Spleen (tissue), 11 donors: ENCODE results near the gene ATF6B. TPM values are rescaled to one million over a fixed set of nuclear protein-coding genes. Genes with fewer than 3 reads are reported as not detected.

Experiments
- DNase-seq: peaks from one replicate; pipeline ENCODE4 v3.0.0-alpha.2; 2020
- H3K27ac ChIP-seq, 8 donors: fragments of 200-600 bp; sonication (generic) in 7 of 8; 1 replicate in 4 of 8; 2 replicates in 4 of 8; pipeline versions ENCODE4 v1.5.0 to v1.8.0; 2016 to 2021; ENCODE audit warnings: inconsistent platforms in 4 of 8, mild to moderate bottlenecking in 4 of 8, moderate library complexity in 1 of 8
- H3K27me3 ChIP-seq, 7 donors: fragments of 200-600 bp; sonication (generic) in 6 of 7; replicated peaks in 1 of 7; 1 replicate in 4 of 7; 2 replicates in 3 of 7; pipeline versions ENCODE4 v1.5.0 to v1.8.0; 2016 to 2021; ENCODE audit warnings: inconsistent platforms in 3 of 7, mild to moderate bottlenecking in 1 of 7
- H3K36me3 ChIP-seq, 6 donors: fragments of 200-600 bp; sonication (generic) in 5 of 6; 1 replicate in 4 of 6; 2 replicates in 2 of 6; pipeline versions ENCODE4 v1.5.0 to v1.8.0; 2016 to 2021; ENCODE audit warnings: inconsistent platforms in 2 of 6
- H3K4me1 ChIP-seq, 6 donors: fragments of 200-600 bp; sonication (generic) in 5 of 6; 1 replicate in 3 of 6; 2 replicates in 3 of 6; pipeline versions ENCODE4 v1.5.0 to v1.8.0; 2016 to 2021; ENCODE audit warnings: inconsistent platforms in 3 of 6
- H3K4me3 ChIP-seq, 8 donors: fragments of 200-600 bp; sonication (generic) in 7 of 8; 1 replicate in 4 of 8; 2 replicates in 4 of 8; pipeline versions ENCODE4 v1.5.0 to v1.8.0; 2016 to 2021; ENCODE audit warnings: inconsistent platforms in 4 of 8, mild to moderate bottlenecking in 4 of 8, moderate library complexity in 2 of 8
- H3K9me3 ChIP-seq, 8 donors: fragments of 200-600 bp; sonication (generic) in 7 of 8; 1 replicate in 4 of 8; 2 replicates in 4 of 8; pipeline versions ENCODE4 v1.5.0 to v1.8.0; 2016 to 2021; ENCODE audit warnings: inconsistent platforms in 4 of 8
- CTCF ChIP-seq, 11 experiments: fragments of 200-600 bp in 7 of 11; fragments of 450-650 bp in 4 of 11; sonication (generic) in 4 of 11; IDR thresholded peaks in 8 of 11; conservative IDR thresholded peaks in 3 of 11; 1 replicate in 7 of 11; 2 replicates in 4 of 11; pipeline versions ENCODE4 v1.4.0 to v1.8.0; 2016 to 2021; ENCODE audit warnings: antibody characterized with exemption in 11 of 11, inconsistent platforms in 4 of 11, mild to moderate bottlenecking in 1 of 11
- POLR2A ChIP-seq, 3 donors: fragments of 450-650 bp; IDR thresholded peaks; one replicate each; pipeline ENCODE4 v1.5.1; 2017; ENCODE audit warnings: antibody characterized with exemption in 3 of 3, mild to moderate bottlenecking in 1 of 3
- POLR2AphosphoS5 ChIP-seq, 3 donors: sonication (generic); formaldehyde crosslinking; IDR thresholded peaks; one replicate each; pipeline ENCODE4 v1.5.1; 2017; ENCODE audit warnings: antibody characterized with exemption in 3 of 3
- WGBS, 5 donors: extraction: QIAGEN DNeasy Blood & Tissue Kit in 3 of 5; methylation state at CpG; one replicate each; pipeline versions ENCODE4 v1.1.5 to v1.1.7; 2013 to 2018; 5-methylcytosine and 5-hydroxymethylcytosine counted together
- intact Hi-C: fragments of 100-400 bp; cut with DNase I; formaldehyde crosslinking; loops from one replicate; pipeline ENCODE4 v1.15.0; 2023; ENCODE audit warnings: low total_unique reads
- polyA plus RNA-seq, 3 donors: library from polyadenylated mRNA; stranded (reverse); fragments of 200-250 nt; gene quantifications; one replicate each; pipeline ENCODE4 v1.2.1, GENCODE V29; 2013
- total RNA-seq, 7 donors: library from RNA; depleted of rRNA in 3 of 7; stranded (reverse); fragments of >200 nt in 3 of 7; fragmentation: NEBNext Ultra II Directional in 4 of 7; extraction: Animal tissue kit (Norgen Biotek cat#: 25700) in 4 of 7; gene quantifications; one replicate each; pipeline versions ENCODE4 v1.1.0 to v1.2.1, GENCODE V29; 2016 to 2021
- donor health status: healthy with polysubstance abuse.
- donor health status: DM: no; HTN: no; CAD: no; lungs with moderate emphysema.
- donor health status: DM: no; HTN: no; CAD: no.
- donor health status: Bipolar disorder and iron deficiency.
- donor health status: healthy.
- donor health status: DM: no; HTN: no; CAD: no.
- donor health status: DM: yes; HTN: yes; CAD: no.

ATF6B gene
- total and polyA plus RNA-seq, 10 donors: 45.3 to 126 (median 92.7) TPM

GRCh38 chr6:32149932-32150870 lies 22.2 kb upstream of the ATF6B start:
- 39 to 51% (median 42%) methylated on average over 39 to 55 of the region's 55 CpGs for WGBS, 5 donors
- DNase-seq: no peak
- Histone ChIP-seq H3K27me3 (peaks cover 0 to 81% (median 39%) of the 10 kb centered on the region in 7 donors), H3K36me3 (no peaks in the 10 kb centered on the region), H3K27ac (no peak overlapping the region), H3K4me3 (peak overlapping the region in 1 of 8 donors; percentile 15), H3K4me1 (peaks cover 5 to 72% (median 43%) of the 10 kb centered on the region in 6 donors), H3K9me3 (no peaks in the 10 kb centered on the region)
- TF ChIP-seq CTCF (IDR thresholded peaks at IDR 0.05 in 8 of 11, conservative IDR thresholded peaks at IDR 0.05 in 3 of 11) (no peak), POLR2A (IDR thresholded peaks at IDR 0.05) (no peak), POLR2AphosphoS5 (IDR thresholded peaks at IDR 0.05) (no peak)
- intact Hi-C loops: no loop called here

- Histone ChIP-seq H3K4me1 (peaks cover 0 to 63% (median 34%) of the 10 kb centered on the region in 6 donors), H3K27ac (peak overlapping the region in 1 of 8 donors; percentile 23), H3K36me3 (no peaks in the 10 kb centered on the region), H3K4me3 (peak overlapping the region in 7 of 8 donors; percentile 4 to 62 (median 32)), H3K9me3 (no peaks in the 10 kb centered on the region), H3K27me3 (peaks cover 0 to 78% (median 39%) of the 10 kb centered on the region in 7 donors)
- DNase-seq: no peak
- intact Hi-C loops: no loop called here
- 34 to 50% (median 44%) methylated on average over 31 to 47 of the region's 47 CpGs for WGBS, 5 donors
- TF ChIP-seq POLR2A (IDR thresholded peaks at IDR 0.05) (no peak), POLR2AphosphoS5 (IDR thresholded peaks at IDR 0.05) (no peak), CTCF (IDR thresholded peaks at IDR 0.05 in 8 of 11, conservative IDR thresholded peaks at IDR 0.05 in 3 of 11) (no peak)
Observed at GRCh38 chr6:32149092-32149755, 21.2 kb upstream of the ATF6B start.

- Histone ChIP-seq H3K36me3 (no peaks in the 10 kb centered on the region), H3K4me1 (peaks cover 0 to 55% (median 28%) of the 10 kb centered on the region in 6 donors), H3K27me3 (peaks cover 0 to 71% (median 39%) of the 10 kb centered on the region in 7 donors), H3K4me3 (peak overlapping the region in 7 of 8 donors; percentile 4 to 62 (median 32)), H3K9me3 (no peaks in the 10 kb centered on the region), H3K27ac (peak overlapping the region in 1 of 8 donors; percentile 23)
- WGBS, 5 donors: 10 to 28% (median 16%) methylated on average over 39 of the region's 39 CpGs
- peak; percentile 85 for DNase-seq
- intact Hi-C loops: no loop called here
- TF ChIP-seq CTCF (IDR thresholded peaks at IDR 0.05 in 8 of 11, conservative IDR thresholded peaks at IDR 0.05 in 3 of 11): peak in 4 of 11 experiments; percentile 17 to 50 (median 32)
- no peak for TF ChIP-seq POLR2AphosphoS5 (IDR thresholded peaks at IDR 0.05)
- no peak for TF ChIP-seq POLR2A (IDR thresholded peaks at IDR 0.05)
Observed at GRCh38 chr6:32148289-32149091, 20.4 kb upstream of the ATF6B start.
